Right lobe of liver (tissue), 4 donors: ENCODE measurements around the gene AK5.

Experiments
- CTCF ChIP-seq, 4 donors: fragments of 200-600 bp in 3 of 4; fragments of 450-650 bp in 1 of 4; IDR thresholded peaks; one replicate each; pipeline versions ENCODE4 v1.5.1 to v1.8.0; 2016 to 2022; ENCODE audit warnings: antibody characterized with exemption in 4 of 4, mild to moderate bottlenecking in 2 of 4
- POLR2A ChIP-seq: fragments of 450-650 bp; IDR thresholded peaks from one replicate; pipeline ENCODE4 v1.6.1; 2017; ENCODE audit warnings: antibody characterized with exemption, mild to moderate bottlenecking
- donor health status: DM: no; HTN: no; CAD: no.
- donor health status: DM: no; HTN: no; CAD: no.
- donor health status: DM: no; HTN: yes; CAD: no.

- TF ChIP-seq CTCF (IDR thresholded peaks at IDR 0.05) (no peak), POLR2A (no peak)
These were observed 68.4 kb downstream of the AK5 start for GRCh38 chr1:77350012-77350770.
